IPS-15b (cell line): ENCODE data around the gene PCMTD2.
"Not testable (repeated sequence)": the region's sequence is repeated elsewhere in the genome, so short reads cannot be mapped to it uniquely, and the experiment has no call there.

ENCODE experiments used
- H3K27me3 ChIP-seq: one replicate; pipeline ENCODE4 v1.6.1; 2013; ENCODE audit warnings: low read length; ENCODE audit not compliant: control insufficient read depth, insufficient read depth
- H3K36me3 ChIP-seq: one replicate; pipeline ENCODE4 v1.6.1; 2013; ENCODE audit warnings: low read length; ENCODE audit not compliant: control insufficient read depth, insufficient read depth
- H3K4me1 ChIP-seq: one replicate; pipeline ENCODE4 v1.6.1; 2013; ENCODE audit warnings: mild to moderate bottlenecking, low read length; ENCODE audit not compliant: control insufficient read depth, insufficient read depth
- H3K4me3 ChIP-seq: one replicate; pipeline ENCODE4 v1.5.1; 2013; ENCODE audit warnings: low read depth, low read length
- H3K9ac ChIP-seq: one replicate; pipeline ENCODE4 v1.6.1; 2013; ENCODE audit warnings: low read depth, mild to moderate bottlenecking, low read length
- H3K9me3 ChIP-seq: one replicate; pipeline ENCODE4 v1.6.1; 2013; ENCODE audit warnings: mild to moderate bottlenecking, low read length; ENCODE audit not compliant: control insufficient read depth, insufficient read depth

The PCMTD2 gene

GRCh38 chr20:64234921-64235565 is 20.5 kb upstream of the PCMTD2 start:
- not testable (repeated sequence) for H3K4me1 ChIP-seq, H3K9ac ChIP-seq, H3K9me3 ChIP-seq, H3K27me3 ChIP-seq, H3K4me3 ChIP-seq, H3K36me3 ChIP-seq

- H3K4me3 ChIP-seq = no peak overlapping the region
Observed at GRCh38 chr20:64236137-64237088, 19.1 kb upstream of the PCMTD2 start.

GRCh38 chr20:64237316-64237715 is 18.2 kb upstream of the PCMTD2 start:
- Histone ChIP-seq H3K9ac (no peak overlapping the region), H3K27me3 (no peaks in the 10 kb centered on the region), H3K4me3 (no peak overlapping the region), H3K4me1 (no peaks in the 10 kb centered on the region), H3K36me3 (peaks cover 3% of the 10 kb centered on the region), H3K9me3 (no peaks in the 10 kb centered on the region)

More at GRCh38 chr20:64236137-64237088, 19.1 kb upstream of the PCMTD2 start:
- no peaks in the 10 kb centered on the region for H3K9me3 ChIP-seq
- H3K36me3 ChIP-seq = peaks cover 3% of the 10 kb centered on the region
- H3K9ac ChIP-seq = no peak overlapping the region
- no peaks in the 10 kb centered on the region for H3K27me3 ChIP-seq
- no peaks in the 10 kb centered on the region for H3K4me1 ChIP-seq

- no peak overlapping the region for H3K9ac ChIP-seq
- no peaks in the 10 kb centered on the region for H3K27me3 ChIP-seq
- H3K36me3 ChIP-seq = no peaks in the 10 kb centered on the region
- no peak overlapping the region for H3K4me3 ChIP-seq
- no peaks in the 10 kb centered on the region for H3K4me1 ChIP-seq
- no peaks in the 10 kb centered on the region for H3K9me3 ChIP-seq
Observed at GRCh38 chr20:64238115-64238825, 17.3 kb upstream of the PCMTD2 start.

GRCh38 chr20:64238851-64239387 is 16.6 kb upstream of the PCMTD2 start:
- no peak overlapping the region for H3K4me3 ChIP-seq
- H3K4me1 ChIP-seq = no peaks in the 10 kb centered on the region
- no peaks in the 10 kb centered on the region for H3K27me3 ChIP-seq
- H3K36me3 ChIP-seq = no peaks in the 10 kb centered on the region
- no peak overlapping the region for H3K9ac ChIP-seq
- H3K9me3 ChIP-seq = no peaks in the 10 kb centered on the region

GRCh38 chr20:64239449-64240242 is 15.9 kb upstream of the PCMTD2 start:
- Histone ChIP-seq H3K9me3 (no peaks in the 10 kb centered on the region), H3K27me3 (no peaks in the 10 kb centered on the region), H3K4me3 (no peak overlapping the region), H3K4me1 (no peaks in the 10 kb centered on the region), H3K36me3 (no peaks in the 10 kb centered on the region), H3K9ac (no peak overlapping the region)

GRCh38 chr20:64240243-64241015 is 15.1 kb upstream of the PCMTD2 start:
- Histone ChIP-seq H3K4me3 (no peak overlapping the region), H3K9ac (no peak overlapping the region), H3K36me3 (no peaks in the 10 kb centered on the region), H3K9me3 (no peaks in the 10 kb centered on the region), H3K4me1 (no peaks in the 10 kb centered on the region), H3K27me3 (no peaks in the 10 kb centered on the region)

GRCh38 chr20:64241061-64241460 is 14.5 kb upstream of the PCMTD2 start:
- no peaks in the 10 kb centered on the region for H3K4me1 ChIP-seq
- no peaks in the 10 kb centered on the region for H3K36me3 ChIP-seq
- H3K4me3 ChIP-seq = no peak overlapping the region
- no peak overlapping the region for H3K9ac ChIP-seq
- H3K9me3 ChIP-seq = no peaks in the 10 kb centered on the region
- no peaks in the 10 kb centered on the region for H3K27me3 ChIP-seq

- Histone ChIP-seq H3K36me3 (no peaks in the 10 kb centered on the region), H3K4me1 (no peaks in the 10 kb centered on the region), H3K9ac (no peak overlapping the region), H3K4me3 (no peak overlapping the region), H3K27me3 (no peaks in the 10 kb centered on the region), H3K9me3 (no peaks in the 10 kb centered on the region)
Observed at GRCh38 chr20:64242003-64242796, 13.3 kb upstream of the PCMTD2 start.

GRCh38 chr20:64242797-64243475 is 12.6 kb upstream of the PCMTD2 start:
- Histone ChIP-seq H3K9ac (no peak overlapping the region), H3K4me1 (no peaks in the 10 kb centered on the region), H3K27me3 (no peaks in the 10 kb centered on the region), H3K9me3 (no peaks in the 10 kb centered on the region), H3K4me3 (no peak overlapping the region), H3K36me3 (no peaks in the 10 kb centered on the region)
